Stimulated activated CD4-positive, alpha-beta T cell treated with anti-CD3 and anti-CD28 coated beads, Interleukin-4, amount 100 ng/mL, for 4 hours (primary cell): ENCODE measurements around the gene PNLIPRP1.

Source experiments
- DNase-seq, 2 experiments: peaks; one replicate each; pipeline ENCODE4 v3.0.0-alpha.2; 2020

The PNLIPRP1 gene

GRCh38 chr10:116633216-116633600 is 42.4 kb downstream of the PNLIPRP1 start:
- no peak for DNase-seq

DNA sequence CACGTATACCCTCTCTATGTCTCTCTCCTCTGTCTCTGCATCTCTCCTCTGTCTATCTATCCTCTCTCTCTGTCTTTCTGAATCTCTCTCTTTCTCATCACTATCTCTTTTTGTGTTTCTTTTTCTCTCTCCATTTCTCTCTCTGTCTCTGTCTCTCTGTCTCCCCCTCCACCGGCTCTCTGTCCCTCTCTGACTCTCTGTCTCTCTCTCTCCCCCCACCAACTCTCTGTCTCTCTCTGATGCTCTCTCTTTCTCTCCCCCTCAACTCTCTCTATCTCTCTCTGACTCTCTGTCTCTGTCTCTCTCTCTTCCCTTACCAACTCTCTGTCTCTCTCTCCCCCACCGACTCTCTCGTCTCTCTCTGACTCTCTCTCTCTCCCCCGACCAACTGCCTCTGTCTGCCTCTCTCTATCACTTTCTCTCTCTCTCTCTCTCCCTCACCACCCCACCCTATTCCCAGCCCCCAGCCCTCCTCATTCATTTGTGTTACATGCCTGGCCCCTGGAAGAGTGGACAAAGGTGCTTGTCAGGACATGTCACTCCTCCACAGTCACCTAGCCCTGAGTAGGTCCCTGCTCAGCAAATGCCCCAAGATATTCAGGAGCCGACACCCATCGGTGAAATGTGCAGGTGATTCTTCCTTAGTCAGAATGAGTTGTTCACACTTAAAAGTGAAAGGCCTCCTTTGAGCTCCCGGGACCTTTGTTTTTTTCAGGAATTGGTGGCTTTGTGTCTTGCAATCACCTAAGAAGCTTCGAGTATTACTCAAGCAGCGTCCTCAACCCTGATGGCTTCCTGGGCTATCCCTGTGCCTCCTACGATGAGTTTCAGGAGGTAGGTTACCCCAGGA is 43.6 kb downstream of the PNLIPRP1 start:
- no peak for DNase-seq

GRCh38 chr10:116636385-116636784 is 45.6 kb downstream of the PNLIPRP1 start:
- DNase-seq, result no peak

DNA sequence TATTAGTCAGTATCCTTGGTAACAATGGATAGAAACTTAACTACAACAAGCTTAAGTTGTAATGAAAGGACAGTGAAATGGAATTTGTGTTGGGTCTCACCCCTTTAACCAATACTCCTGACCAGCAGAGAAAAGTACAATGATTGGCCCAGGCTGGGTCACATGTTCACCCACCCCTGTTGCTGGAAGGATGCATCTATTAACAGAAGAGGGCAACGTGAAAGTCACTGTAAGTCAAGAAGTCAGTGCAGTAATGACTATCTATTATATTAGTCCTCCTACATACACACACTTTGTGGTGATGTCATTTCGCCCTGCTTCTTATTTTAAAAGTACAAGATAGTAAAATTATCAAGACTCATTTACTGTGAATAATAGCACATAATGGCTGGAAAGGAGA is 46.2 kb downstream of the PNLIPRP1 start:
- DNase-seq, result no peak

- DNase-seq, result no peak
These were observed 47.1 kb downstream of the PNLIPRP1 start for GRCh38 chr10:116637830-116638229.

- DNase-seq, result no peak
These were observed 55.7 kb downstream of the PNLIPRP1 start for GRCh38 chr10:116646502-116646901.

DNA sequence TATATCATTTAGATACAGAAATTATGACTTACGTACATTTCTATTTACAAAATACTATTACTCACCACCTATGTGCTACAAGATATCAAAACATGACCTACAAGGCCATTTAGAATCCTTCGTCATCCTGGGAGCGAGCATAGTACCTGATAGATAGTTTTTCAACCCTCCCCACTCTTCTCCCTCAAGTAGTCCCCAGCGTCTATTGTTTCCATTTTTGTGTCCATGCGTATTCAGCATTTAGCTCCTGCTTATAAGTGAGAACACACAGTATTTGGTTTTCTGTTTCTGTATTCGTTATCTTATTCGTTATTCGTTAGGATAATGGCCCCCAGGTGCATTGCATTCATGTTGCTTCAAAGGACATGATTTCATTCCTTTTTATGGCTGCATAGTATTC is 58.1 kb downstream of the PNLIPRP1 start:
- no peak for DNase-seq

GRCh38 chr10:116653885-116654284 is 63.1 kb downstream of the PNLIPRP1 start:
- DNase-seq, result no peak

DNA sequence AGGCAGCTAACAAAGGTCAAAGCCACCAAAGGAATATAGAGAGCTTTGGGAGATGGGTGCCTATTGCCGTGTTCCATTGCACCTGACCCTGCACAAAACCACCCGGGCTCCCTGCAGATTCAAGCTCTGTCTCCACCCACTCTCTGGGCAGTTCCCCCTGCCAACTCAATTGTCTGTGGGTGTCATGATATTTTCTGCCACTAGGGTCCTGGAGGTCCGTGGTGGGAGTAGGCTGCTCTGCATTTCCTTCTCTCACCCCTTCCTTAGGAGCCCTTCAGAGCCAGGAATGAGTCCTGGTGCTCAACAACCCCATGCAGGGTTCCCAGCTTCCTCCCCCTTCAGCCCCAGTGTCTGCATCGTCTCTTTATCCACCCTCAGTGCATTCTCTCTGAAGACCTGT is 64.1 kb downstream of the PNLIPRP1 start:
- no peak for DNase-seq

DNA sequence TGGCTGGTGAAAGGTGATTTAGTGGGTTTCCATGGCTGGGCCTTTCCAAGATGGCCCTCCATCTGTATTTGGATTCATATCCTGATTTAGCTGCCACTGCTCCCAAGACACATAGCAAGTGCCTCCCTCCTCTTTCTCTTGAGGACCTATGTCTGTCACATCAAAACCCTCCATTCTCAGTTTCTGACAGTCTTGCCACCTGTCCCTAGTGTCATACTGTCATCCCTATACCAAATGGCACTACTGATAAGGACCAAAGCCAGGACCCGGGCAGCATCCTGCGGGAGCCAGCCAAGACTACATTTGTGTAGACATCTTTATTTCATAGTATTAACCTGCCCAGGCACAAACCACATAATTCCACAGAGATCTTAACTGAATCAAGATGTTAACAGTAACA is 64.8 kb downstream of the PNLIPRP1 start:
- no peak for DNase-seq

DNA sequence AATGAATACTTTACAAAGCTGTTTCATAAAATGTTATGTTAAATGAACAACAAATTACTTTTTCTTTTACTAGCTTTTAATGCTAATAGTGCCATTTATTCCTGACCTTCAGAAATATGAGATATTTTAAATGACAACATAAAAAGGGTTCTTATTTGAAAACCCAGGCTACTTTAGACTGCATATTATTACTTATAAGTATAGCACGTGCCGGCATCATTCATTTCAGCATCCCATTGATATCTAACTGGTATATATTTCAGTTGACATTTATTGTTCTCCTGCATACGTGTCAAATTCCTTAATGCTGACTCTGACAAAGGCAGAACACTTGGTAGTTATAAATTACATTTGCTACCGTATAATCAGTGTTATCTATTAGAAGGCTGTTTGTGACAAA is 65.3 kb downstream of the PNLIPRP1 start:
- no peak for DNase-seq

GRCh38 chr10:116657863-116658551 is 67.2 kb downstream of the PNLIPRP1 start:
- DNase-seq, result no peak
